GM08714 (cell line): ENCODE measurements around the gene DGUOK.
A peak's percentile ranks its signal among the peaks of the same experiment; 100 is the strongest.

Source experiments
- H3K4me3 ChIP-seq: fragments of 200-500 bp; sonication (Bioruptor generic); 2 replicates; pipeline ENCODE4 v1.5.1; 2014; ENCODE audit warnings: mild to moderate bottlenecking, low read length, inconsistent platforms
- ZNF274 ChIP-seq: IDR thresholded peaks from 2 replicates; pipeline ENCODE4 v1.6.1; 2012; ENCODE audit warnings: mild to moderate bottlenecking, low read depth, low read length

The DGUOK gene

DNA sequence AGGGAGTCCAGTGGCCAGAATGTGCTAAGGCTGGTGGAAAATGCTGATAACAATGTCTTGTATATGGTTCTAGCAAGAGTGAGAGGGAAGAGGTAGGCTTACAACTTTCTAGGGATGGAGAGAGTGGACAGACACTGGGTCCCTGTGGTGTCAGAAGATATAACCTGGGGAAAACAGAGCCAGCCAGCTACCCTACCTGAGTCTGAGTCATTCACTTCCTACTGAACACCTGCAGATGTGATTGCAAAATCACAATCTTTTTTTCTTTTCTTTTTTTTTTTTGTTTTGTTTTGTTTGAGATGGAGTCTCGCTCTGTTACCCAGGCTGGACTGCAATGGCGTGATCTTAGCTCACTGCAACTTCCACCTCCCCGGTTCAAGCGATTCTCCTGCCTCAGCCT, 65.4 kb downstream of the DGUOK start:
- no peak for TF ChIP-seq ZNF274
- H3K4me3 ChIP-seq = no peak overlapping the region

DNA sequence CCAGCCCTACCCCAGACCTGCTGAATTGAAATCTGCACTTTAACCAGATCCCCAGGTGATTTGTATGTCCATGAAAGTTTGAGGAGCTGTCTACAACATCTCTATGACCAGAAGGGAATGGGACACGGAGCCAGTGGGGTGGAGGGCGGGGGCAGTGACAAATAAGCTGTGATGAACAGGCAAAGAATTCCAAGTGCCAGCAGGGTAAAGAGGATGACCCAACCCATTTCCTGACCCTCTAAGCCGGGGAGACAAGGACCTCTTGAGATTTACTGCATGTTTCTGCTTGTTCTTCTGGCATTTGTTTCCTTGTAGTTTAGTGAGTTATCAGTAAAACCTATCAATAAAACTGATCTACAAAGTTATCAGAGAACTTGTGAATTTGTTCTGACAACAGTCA, 66.7 kb downstream of the DGUOK start:
- H3K4me3 ChIP-seq = no peak overlapping the region
- TF ChIP-seq ZNF274 = no peak

DNA sequence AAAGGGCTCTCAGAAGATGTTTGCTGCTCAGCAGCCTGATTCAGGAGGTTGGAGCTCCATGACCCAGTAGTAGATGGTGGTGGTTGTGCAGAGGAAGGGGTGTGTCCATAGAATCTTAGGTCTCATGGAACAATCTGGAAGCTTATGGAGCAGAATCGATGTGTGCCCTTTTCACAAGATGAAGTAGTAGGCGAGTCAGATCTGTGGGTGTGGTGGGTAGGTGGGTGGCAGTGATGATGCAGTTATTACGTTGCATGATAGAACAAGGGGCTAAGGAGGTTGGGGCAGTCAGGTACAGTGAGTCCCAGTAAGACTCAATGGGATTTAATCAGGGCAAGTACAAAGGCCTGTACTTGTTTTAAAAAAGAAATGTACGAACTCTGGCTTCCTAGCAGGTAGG, 67.1 kb downstream of the DGUOK start:
- TF ChIP-seq ZNF274 = no peak
- H3K4me3 ChIP-seq = no peak overlapping the region

DNA sequence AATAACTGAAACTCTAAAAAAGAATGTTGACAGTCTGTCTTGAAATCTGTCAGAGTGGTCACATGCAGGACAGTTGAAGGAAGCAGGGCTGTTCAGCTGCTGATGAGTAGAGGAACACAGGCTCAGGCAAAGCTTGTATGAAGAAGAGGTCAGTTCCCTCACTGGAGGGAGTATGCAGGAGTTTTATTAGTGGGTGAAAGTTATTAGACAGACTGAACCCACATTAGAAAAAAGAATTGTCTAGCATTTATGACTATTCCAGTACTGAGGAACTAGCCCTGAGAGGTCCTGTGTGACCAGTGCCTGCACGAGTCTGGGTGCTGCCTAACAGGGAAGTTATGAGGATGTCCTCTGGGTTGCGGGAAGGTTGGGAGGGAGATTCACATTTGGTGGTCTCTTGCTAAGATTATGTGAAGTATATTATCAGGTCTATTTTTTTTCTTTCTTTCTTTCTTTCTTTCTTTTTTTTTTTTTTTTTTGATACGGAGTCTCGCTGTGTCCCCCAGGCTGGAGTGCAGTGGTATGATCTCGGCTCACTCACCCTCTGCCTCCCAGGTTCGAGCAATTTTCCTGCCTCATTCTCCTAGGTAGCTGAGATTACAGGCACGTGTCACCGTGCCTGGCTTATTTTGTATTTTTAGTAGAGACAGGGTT, 67.6 kb downstream of the DGUOK start:
- TF ChIP-seq ZNF274 = no peak
- no peak overlapping the region for H3K4me3 ChIP-seq

DNA sequence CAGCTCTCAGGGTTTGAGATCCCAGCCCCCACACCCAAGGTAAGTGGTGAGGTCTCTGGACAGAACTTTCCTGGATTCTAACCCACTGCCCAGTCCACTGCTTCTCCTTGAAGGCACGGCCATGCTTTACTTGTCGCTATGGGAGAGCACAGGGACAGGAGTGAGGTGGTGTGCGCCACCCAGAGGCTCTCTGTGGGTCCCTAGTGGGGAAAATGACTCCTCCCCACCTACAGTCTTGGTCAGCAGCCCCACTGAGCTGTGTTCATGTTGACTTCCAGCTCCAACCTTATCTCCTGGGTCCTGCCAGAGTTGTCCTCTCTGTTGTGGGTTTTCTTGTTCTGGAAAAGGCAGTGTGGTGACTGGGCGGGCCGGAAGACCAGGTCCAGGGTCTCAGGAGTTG, 69.1 kb downstream of the DGUOK start:
- H3K4me3 ChIP-seq = no peak overlapping the region
- no peak for TF ChIP-seq ZNF274

DNA sequence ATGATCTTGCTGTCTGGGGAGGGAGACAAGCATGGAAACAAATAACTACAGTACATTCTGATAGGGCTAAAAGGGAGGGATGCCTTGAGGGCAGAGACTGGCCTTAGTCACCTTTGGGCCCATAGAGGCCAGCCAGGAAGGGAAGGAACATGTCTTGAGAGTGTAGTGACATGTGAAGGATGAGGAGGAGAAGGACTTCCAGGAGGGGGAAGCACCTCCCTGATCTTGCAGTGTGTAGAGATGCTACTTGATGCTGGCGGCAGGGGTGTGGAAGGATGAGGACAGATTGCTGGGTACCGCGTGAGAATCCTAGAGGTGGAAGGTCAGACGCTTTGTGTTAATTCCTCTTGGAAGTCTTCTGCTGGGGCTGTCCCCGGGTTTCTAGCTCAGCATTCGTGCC, 71.1 kb downstream of the DGUOK start:
- no peak for TF ChIP-seq ZNF274
- no peak overlapping the region for H3K4me3 ChIP-seq

DNA sequence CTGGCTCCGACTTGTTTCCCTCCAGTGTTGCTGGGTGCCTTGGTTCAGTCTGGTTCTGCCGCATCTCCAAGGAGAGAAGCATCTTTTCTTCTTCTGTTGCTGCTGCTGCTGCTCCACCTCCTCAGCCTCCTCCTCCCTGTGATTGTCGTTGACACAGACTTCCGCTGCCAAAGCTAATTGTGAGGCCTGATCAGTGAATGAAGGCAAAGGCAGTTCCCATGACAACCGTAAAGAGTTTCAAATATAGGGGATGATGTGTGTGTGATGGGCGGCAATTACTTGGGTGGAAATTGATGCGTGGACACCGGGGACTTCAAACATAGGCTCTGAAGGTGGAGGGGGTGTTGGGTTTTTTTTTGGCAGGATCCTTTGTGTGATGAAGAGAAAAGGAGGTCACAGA, 71.8 kb downstream of the DGUOK start:
- no peak for TF ChIP-seq ZNF274
- no peak overlapping the region for H3K4me3 ChIP-seq

DNA sequence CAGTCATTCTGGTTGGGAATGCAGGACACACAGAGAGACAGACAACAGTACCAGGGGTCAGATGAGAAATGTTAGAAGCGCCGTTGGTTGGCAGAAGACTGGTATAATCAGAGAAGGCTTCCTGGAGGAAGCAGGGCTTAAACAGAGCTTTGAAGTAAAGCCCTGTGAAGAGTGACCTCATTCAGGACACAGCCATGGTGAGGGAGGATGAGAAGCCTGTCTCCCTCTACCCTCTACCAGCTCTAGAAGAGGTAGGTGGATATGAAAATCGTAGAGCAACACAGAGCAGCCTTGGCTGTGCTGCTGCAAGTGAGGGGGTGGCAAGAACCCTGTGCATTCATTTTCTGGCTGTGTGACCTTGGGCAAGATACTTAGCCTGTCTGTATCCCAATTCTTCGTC, 72.3 kb downstream of the DGUOK start:
- no peak overlapping the region for H3K4me3 ChIP-seq
- no peak for TF ChIP-seq ZNF274

DNA sequence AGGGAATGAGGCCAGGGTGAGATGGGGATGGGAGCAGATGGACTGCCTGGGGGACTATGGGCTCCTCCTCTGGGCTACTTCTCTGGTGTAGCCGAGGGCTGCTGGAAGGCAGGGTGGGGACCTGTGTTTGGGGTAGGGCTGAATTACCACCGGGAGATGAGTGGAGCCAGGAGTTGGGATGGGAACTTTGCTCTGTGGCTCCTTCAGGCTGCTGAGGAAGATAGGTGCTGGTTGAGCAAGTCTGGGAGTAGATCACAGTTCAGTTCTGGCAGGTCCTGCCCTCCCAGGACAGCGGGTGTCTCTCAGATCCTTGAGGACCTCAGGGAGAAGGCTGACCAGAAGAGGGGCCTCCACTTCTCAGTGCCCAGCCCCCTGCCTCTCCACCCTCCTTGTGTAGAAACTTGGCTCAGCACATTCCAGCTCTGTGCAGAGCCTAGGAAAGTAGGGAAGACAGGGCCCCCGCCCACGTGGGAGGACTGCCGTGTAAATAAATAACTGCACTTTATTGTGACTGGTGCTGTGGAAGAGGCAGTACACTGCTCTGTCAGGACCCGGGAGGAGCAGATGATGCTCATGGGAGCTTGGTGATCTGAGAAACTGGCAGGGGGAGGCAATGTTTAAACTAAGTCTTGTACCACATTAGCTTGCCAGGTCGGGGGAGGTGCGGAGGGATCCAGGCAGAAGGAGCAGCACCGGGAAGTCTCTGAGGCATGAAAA, 73.4 kb downstream of the DGUOK start:
- no peak overlapping the region for H3K4me3 ChIP-seq
- no peak for TF ChIP-seq ZNF274

DNA sequence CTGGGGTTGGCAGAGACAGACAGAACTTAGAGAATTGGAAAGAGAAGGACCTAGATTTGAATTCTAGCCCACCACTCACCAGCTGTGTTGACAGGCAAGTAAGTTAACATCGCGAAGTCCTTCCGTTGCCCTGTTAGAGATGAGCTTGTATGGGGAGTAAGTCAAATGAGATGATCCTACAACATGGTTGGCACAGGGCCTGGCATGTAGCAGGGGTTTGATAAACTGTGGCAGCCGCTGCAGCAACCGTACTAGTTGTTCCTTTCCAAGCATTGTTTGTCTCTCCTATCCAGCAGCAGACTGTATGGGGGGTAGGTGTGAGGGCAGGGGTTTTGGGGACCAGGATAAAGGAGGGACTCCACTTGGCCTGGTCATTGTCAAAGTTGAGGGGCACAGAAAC, 74.0 kb downstream of the DGUOK start:
- no peak overlapping the region for H3K4me3 ChIP-seq
- no peak for TF ChIP-seq ZNF274

DNA sequence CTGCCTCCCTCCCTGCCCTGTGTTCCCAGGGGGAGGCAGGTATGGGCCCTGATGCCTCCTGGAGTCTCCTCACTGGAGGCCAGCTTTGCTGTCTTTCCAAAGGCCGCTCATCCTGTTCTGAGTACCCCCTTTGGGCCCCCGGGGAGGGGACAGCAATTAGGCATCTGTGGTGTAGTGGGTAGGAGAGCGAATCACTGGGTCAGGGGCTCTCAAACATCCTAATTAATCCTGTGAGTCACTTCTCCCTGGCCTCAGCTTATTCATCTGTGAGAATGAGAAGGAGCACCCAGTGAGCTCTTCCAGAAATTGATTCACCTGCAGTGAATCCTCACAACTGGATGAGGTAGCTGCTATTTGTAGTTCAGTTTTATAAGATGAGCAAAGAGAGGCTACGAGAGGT, 74.4 kb downstream of the DGUOK start:
- no peak for TF ChIP-seq ZNF274
- H3K4me3 ChIP-seq = no peak overlapping the region

DNA sequence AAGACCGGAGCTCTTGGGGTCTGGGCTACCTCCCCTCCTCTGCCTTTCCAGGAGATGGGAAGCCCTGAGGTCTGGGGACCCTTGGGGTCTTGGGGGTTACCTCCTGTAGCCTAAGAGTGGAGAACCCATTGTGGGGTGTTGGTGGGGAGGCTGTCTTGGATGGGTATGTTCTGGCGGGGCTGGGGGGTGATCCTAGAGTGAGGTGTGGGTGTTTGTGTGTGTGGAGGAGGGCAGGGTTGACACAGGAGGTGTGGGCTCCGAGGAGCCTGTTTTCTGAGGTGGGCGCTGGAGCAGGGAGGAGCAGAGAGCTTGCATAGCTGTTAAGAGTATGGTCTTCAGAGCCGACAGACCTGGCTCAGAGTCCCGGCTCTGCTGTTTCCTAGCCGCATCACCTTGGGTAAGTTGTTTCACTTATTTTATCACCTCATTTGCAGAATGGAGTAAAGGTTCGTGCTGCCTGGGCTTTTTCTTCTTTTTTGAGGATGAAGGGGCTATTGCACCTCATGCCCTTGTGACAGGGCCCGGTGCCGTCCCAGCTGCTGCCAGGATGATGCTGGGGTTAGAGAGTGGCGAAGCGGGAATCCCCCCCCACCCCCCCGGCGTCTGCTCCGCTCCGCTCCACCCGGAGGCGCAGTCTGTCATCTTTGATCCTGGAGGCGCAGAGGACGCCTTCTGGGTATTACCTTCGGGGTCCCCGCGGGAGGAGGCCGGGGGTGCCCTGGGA, 75.3 kb downstream of the DGUOK start:
- TF ChIP-seq ZNF274 = no peak
- H3K4me3 ChIP-seq = peak overlapping the region; percentile 47; the same call in 1 of the 2 replicates

DNA sequence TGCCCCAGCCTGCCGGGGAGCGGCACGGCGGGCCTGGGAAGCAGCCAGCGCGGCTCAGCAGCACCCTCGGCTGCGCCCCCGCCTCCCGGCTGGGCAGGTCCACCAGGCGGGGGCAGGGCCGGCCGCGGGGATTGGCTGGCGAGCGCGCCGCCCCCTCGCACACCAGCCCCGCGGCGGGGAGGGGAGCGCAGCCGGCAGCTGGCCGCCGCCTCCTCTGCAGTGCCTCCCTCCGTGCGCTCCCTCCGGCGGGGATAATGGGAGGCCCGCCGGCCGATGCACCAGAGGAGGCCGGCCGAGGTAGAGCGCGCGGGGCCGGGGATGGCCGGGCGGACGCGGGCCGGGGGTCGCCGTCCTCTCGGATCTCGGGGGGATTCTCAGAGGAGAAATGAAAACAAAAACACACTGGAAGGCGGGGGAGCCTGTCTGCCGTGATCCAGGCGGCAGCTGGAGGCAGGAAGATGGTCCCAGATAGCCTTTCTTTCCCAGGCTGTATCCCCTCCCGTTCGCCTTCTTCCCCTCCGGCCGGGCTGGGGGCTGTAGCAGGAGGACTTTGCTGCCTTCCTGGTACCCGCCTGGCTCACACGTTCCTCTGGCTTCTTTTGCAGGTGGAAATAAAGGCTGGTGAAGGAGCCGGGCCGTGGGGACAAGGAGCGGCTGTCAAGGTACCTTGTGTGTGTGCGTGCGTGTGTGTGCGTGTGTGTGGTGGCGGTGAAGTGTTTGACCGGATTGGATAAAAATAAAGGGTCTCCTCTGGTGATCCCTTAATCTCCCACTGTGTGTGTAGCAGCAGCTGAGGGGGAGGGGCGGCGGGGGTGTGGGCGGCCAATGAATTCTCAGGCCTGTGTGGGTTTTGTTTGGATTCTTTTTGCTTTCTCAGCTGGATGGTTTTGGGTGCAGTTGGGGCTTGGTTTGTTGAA, 76.1 kb downstream of the DGUOK start:
- no peak for TF ChIP-seq ZNF274
- H3K4me3 ChIP-seq = peak overlapping the region; percentile 60
